Inferior parietal cortex (tissue), 1 donor: Measurements from ENCODE around the gene INSR.
"Not testable (repeated sequence)": the region's sequence is repeated elsewhere in the genome, so short reads cannot be mapped to it uniquely, and the experiment has no call there.

Experiments used
- DNase-seq: peaks from one replicate; pipeline ENCODE4 v3.0.0-alpha.2; 2016; ENCODE audit errors: extremely low spot score

Gene INSR

DNA sequence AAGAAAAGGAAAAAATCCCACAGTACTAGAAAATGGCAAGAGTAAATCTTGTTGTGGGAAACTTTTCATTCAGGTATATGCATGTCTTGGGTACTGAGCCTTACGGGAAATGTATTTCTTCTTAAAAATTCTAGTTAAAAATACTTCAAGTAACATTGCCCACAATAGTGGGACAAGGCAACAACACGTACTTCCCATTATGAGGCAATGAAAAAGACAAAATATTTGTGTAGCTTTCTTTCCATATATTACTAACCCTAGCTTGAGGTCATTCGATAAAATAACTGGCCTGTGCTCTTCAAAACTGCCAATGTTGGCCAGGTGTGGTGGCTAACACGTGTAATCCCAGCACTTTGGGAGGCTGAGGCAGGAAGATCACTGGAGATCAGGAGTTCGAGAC, 99.2 kb downstream of the INSR start:
- no peak for DNase-seq

DNA sequence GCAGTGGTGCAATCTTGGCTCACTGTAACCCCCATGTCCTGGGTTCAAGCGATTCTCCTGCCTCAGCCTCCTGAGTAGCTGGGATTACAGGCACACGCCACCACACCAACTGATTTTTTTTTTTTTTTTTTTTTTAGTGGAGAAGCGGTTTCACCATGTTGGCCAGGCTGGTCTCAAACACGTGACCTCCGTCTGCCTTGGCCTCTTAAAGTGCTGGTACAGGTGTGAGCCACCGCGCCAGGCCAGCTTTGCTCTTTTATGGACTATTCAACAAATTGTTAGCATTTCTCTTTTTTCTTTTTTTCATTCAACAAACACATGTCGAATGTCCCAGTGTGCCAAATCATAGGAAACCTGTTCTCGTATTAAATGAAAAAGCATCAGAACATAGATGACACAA, 99.6 kb downstream of the INSR start:
- DNase-seq, result no peak

DNA sequence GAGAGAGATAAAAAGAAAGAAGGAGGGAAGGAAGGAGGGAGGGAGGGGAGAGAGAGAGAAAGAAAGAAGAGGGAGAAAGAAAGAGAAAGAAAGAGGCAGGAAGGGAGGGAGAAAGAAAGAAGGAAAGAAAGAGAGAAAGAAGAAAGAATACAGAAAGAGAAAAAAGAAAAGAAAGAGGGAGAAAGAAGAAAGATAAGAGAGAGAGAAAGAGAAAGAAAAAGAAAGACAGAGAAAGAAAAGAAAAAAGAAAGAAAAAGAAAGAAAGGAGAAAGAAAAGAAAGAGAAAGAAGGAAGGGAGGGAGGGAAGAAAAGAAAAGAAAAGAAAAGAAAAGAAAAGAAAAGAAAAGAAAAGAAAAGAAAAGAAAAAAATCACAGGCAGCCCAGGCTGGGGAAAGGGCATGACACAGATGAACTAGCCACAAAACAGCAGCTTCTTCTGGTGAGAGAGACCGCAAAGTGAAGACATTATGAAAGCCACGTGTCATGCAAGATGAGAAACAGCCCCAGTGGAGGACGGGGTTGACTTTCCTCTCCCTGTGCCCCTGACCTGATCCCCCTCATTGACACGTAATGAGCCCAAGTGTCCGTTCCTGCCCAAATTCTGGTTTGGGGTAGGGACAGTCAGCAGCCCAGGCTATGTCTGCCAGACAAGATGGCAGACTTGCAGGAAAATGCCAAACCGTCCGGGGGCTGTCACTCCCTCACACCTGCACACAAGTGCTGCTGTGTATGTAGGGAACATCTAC, 102.1 kb downstream of the INSR start:
- no peak for DNase-seq

DNA sequence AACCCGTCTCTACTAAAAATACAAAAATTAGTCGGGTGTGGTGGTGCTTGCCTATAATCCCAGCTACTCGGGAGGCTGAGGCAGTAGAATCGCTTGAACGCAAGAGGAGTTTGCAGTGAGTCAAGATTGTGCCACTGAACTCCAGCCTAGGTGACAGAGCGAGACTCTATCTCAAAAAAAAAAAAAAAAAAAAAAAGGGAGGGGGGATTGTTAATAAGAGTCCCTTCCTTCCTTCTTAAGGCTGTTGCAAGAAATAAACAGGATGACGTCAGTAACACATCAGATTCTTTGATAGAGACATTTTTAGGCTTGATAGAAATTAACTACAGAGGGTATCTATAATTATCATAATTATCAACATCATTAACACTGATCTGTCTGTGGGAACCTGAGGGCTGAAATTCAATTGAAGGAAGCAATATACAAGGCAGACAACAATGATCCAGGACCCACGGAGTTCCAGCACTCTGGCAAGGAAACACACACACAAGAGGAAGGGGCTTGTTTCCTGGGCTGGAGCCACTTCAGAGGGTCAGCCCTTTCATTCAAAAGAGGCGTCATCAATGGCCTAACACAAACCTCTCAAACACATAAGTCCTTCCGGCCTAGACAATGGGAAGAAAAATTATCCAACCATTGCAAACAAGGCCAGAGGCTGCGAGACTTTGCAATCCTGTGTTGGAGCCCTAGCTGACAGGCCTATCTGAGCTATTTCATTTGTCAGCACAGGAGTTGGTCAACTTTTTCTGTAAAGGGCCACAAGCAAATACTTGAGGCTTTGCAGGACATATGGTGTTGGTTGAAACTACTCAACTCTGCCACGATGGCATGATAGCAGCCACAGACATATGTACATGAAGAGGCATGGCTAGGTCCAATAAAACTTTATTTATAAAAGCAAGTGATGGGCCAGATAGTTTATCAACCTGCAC, 105.2 kb downstream of the INSR start:
- DNase-seq, result no peak

DNA sequence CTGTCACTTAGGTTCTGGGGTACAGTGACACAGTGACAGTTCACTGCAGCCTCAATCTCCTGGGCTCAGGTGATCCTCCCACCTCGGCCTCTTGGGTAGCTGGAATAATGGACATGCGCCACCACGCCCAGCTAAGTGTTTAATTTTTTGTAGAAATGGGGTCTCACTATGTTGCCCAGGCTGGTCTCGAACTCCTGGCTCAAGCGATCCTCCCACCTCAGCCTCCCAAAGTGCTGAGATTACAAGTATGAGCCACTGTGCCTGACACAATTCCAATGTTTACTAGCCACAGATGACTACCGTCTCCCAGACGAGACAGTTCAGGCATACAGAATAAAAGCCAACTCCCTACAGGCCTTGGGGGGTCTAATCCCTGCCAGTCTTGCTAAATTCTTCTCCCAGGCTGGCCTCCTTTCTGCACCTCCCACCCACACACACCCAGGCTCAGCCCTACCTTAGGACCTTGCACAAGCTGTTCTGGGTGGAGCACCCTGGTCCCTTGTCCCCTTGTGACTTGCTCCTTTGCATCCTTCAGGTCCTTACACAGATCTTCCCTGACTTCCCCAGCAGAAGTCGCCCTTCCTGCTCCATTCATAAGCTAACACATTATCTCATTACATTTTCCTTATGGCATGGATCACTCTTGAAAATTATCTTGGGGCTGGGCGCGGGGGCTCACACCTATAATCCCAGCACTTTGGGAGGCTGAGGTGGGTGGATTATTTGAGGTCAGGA, 106.4 kb downstream of the INSR start:
- DNase-seq, result no peak

DNA sequence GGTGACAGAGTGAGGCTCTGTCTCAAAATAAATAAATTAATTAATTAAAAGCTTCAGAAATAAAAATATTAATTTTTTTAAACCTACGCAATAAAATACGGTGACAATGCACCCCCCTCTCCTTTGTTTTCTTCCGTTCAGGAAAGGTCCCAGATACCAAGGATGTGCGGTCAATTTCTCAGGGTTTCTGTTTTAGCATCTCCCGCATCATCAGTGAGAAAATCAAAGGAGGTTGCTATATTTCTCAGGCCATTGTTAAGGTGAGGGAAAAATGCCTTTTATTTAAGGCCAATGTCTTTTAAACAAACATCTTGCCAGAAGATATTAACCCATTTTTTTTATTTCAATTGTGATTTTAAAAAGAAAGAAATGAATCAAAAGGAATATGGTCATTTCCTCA, 111.7 kb downstream of the INSR start:
- DNase-seq, result no peak

DNA sequence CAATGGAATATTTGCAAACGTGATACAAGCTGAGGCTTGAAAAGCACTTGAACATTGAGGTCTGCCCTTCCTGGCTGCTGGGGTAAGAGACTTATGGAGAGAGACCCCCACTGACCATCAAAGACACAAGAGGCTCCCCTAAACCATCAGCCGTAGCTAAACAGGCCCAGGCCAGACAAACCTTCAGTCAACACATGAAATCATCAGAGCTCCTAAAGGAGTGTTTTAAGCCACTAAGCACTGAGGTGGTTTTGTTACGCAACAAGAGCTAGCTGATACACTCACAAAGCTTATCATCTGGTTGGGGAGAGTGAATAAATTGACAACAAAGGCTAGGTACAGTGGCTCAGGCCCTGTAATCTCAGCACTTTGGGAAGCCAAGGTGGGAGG, 114.3 kb downstream of the INSR start:
- DNase-seq, result no peak

DNA sequence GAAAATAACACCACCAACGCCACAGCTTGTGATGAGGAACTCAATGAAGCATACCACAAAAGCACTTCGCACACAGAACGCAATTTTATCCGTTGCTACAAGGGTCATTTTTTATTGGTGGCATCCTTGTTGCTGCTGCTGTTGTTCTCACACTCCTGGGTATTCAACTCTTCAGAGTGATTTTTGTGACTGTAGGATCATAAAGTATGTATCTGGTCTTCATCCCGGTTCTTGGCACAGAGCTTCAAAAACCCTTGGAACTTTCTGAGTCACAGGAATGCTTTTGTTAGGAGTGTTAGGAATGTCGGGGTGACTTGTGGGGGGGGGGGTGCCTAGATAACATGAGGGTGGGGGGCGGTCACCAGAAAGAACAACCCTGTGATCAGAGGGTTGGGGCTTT, 116.3 kb downstream of the INSR start:
- no peak for DNase-seq

DNA sequence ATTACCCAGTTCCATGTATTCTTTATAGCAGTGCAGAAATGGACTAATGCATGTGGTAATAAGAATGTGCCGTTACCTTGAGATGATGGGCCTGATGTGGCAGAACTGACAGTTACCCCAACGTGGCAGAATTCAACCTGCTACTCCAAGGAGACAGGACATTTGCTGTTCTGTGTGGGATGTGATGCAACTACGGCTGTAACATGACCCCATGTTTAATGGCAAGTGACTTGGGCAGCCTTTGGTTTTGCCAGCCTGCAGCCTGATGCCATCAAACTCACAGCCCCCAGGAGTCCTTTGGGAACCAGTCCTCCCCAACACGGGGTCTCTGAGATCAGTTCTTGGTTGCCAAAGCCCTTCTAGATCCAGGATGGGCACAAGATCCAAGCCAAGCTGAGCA, 117.4 kb downstream of the INSR start:
- DNase-seq, result no peak

DNA sequence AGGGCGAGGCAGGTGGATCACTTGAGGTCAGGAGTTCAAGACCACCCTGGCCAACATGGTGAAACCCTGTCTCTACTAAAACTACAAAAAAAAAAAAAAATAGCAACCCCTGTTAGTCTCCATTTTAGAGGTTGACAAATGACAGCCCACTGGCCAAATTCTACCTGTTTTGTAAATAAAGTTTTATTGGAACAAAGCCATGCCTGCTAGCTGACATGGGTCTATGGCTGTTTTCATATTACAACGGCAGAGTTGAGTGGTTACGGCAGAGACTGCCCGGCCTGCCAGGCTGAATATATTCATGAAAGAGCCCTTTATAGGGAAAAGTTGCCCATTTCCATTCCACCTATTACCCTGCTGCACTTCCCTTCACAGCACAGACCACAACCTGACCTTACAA, 121.4 kb downstream of the INSR start:
- DNase-seq, result no peak

DNA sequence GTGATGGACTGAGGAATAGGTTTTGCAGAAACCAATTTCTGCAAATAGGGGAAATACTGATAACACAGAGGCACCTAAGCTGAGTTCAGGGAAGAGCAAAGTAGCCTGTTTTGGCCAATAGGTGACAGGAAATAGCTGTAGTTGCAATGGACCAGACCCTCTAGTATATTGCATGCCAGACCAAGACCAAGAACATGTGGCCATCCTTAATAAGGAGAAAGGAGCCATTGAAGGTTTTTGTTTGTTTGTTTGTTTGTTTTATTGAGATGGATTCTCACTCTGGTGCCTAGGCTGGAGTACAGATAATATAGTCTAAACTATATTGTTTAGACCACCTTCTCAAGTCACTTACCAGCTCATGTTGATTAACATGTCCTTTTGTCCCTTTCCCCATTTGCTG, 123.2 kb downstream of the INSR start:
- DNase-seq, result no peak

DNA sequence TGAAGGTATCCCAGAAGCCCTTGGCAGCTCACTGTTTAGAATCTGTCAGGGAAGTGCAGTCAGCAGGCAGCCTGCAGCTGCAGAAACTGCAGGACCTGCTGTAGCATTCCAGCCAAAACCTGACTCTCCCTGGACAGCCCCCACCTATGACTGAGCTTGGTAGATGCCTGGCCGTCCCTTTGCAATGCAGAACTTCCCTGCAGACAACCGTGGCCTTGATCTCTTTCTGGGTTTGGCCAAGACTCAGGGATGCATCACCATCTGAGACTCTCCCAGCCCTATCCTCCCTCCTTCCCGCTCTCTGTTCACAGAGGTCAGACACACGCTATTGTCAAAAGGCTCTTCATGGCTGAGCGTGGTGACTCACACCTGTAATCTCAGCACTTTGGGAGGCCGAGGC, 125.3 kb downstream of the INSR start:
- no peak for DNase-seq

DNA sequence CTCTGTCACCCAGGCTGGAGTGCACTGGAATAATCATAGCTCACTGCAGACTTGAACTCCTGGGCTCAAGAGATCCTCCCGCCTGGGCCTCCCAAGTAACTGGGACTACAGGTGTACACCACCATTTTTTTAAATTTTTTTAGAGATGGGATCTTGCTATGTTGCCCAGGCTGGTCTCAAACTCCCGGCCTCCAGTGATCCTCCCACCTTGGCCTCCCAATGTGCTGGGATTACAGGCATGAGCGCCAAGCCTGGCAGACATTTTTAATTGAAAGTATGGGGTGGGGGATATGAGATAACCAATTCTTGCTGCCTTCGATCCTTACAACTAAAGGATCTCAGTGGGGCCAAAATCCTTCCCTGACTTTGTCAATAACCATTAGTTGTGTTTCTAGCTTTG, 132.9 kb downstream of the INSR start:
- no peak for DNase-seq

DNA sequence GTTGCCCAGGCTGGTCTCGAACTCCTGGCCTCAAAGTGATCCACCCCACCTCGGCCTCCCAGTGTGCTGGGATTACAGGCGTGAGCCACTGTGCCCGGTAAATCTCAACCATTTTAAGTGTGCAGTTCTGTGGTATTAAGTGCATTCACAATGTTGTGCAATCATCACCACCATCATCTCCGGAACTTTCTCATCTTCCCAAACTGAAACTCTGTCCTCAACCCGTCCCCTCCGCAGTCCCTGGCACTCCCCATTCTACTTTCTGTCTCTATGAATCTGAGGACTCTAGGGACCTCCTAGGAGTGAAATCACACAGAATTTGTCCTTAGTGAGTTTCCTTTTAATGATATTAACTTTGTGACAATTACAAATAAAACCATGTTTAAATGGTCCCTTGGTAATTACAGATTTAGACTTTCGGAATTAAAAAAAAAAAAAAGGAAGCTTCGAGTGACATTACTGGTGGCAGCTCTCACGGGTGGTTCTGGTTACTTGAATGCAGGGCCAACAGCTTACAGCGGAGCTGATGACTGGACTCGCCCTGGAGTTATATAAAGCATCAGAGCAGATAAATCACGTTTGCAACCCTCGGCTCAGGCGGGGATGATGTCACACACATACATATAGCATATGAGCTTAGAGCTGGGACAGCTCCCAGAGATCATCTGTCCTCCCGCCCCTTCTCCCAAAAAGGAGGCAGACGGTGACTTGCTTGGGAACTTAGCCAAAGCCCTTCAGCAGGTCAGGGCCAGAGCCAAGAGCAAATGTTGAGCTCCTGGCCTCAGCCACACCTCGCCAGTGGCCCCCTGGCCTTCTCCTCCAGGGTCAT, 134.9 kb downstream of the INSR start:
- peak; percentile 25 for DNase-seq

DNA sequence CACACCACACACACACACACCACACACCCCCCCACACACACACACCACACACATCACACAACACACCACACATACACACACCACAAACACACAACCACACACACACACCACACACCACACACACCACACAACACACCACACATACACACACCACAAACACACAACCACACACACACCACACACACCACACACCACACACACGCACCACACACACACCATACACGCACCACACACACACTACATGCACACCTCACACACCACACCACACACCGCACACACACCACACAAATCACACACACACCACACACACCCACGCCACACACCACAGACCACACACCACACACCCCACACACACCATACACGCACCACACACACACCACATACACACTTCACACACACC, 141.2 kb downstream of the INSR start:
- no peak for DNase-seq

DNA sequence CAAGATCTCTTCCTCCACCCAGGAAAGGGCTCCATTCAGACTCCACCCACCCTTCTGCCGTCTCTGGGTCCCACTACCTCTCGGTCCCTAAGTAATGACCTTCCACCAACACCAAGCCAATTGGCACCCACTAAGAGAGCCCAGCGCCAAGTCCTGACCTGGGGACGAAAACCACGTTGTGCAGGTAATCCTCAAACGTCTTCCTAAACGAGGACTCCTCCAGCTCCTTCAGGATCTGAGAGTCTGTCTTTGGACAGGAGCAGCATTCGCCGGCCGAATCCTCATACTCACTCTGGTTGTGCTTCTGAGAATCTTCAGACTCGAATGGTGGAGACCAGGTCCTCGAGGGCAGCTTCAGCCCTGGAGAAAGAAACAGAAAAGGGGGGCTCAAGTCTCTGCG, 141.6 kb downstream of the INSR start:
- DNase-seq, result no peak

DNA sequence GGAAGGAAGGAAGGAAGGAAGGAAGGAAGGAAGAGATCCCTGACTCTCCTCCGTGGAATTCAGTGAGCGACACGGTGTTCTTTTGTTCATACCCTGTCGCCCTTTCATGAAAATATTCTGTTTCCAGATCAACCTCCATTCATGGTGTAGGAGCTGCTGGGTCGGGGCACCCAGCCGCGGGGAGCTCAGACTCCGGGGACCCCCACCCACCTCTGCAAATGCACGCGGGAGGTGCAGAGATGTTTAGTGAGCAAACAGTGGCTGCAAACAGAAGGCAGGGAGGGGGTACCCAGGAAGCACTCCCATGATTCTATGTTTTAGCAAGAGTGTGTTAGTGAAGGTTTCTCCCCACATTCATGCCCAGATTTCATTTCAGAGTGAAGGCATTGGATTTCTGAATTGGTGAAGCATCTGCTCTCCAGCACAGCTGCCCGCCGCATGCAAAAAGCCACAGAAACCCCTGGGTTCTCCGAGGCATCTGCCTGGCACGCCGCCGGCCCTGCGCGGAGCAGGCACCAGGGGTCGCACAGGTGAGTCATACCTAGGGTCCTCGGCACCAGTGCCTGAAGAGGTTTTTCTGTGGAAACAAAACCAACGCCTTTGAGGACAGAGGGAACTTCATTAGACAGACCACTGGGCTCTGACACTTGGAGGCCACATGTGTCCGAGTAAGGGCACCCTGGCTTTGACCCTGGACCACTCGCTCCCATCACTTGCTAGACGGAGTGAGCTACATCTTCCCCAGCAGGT, 144.1 kb downstream of the INSR start:
- DNase-seq, result no peak

DNA sequence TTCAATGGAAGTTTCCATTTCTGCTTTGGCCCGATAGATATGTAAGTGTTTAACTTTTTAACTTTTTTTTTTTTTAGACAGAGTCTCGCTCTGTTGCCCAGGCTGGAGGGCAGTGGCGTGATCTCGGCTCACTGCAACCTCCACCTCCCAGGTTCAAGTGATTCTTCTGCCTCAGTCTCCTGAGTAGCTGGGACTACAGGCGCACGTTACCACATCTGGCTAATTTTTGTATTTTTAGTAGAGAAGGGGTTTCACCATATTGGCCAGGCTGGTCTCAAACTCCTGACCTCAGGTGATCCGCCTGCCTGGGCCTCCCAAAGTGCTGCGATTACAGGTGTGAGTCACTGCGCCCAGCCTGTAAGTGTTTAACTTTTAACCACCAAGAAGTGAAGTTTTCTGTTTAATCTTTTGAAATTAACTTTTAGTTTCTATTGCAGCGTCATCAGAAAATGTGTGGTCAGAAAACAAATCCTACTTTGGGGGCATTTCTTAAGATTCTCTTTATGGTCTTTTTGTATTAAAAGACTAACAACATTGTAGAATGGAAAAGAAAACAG, 147.0 kb downstream of the INSR start:
- DNase-seq, result not testable (repeated sequence)

DNA sequence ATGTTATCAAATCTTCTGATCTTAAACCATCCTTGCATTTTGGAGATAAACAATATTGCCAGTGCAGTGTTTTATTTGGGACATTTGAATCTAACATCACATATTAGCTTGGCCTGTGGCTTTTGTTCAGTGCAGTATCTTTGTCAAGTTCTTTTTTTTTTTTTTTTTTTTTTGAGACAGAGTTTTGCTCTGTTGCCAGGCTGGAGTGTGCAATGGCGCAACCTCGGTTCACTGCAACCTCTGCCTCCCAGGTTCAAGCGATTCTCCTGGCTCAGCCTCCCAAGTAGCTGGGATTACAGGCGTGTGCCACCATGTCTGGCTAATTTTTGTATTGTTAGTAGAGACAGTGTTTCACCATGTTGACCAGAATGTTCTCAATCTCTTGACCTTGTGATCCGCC, 148.1 kb downstream of the INSR start:
- DNase-seq, result not testable (repeated sequence)

DNA sequence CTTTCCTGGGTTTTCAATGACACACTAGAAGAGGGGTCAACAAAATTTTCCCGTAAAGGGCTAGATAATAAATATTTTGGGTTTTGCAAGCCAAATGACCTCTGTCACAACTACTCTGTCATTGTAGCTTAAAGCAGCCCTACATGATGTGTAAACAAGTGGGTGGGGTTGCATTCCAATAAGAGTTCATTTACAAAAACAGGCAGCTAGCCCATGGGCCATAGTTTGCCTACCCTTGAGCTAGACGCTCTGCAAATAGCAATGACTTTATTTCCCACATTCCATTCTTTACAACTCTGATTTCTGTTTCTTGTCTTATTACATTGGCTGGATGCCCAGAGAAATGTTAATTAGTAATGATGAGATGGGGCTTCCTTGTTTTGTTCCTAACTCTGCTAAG, 148.7 kb downstream of the INSR start:
- DNase-seq, result no peak

DNA sequence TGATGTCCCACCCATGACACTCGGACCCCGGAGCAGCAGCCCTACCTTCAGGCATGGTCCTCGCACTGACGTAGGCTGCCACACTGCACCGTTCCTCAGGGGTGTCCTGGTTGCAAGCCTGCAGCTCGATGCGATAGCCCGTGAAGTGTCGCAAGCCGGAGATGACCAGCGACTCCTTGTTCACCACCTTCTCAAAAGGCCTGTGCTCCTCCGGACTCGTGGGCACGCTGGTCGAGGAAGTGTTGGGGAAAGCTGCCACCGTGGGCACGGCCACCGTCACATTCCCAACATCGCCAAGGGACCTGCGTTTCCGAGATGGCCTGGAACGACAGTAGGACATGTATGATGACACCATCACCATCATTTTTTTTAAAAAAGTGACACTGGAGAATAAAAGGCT, 151.4 kb downstream of the INSR start:
- DNase-seq, result no peak
